ENCODE data around the gene EVI2B. TPM values are rescaled to one million over a fixed set of nuclear protein-coding genes. Genes with fewer than 3 reads are reported as not detected.

The EVI2B gene
- total RNA-seq, 1 donor from 2014 or later: not detected

GRCh38 chr17:31254654-31255053, 59.2 kb downstream of the EVI2B start:
- DNase-seq (ENCODE audit: low read depth): no peak
- TF ChIP-seq CTCF (IDR thresholded peaks at IDR 0.05; ENCODE audit: insufficient read depth, low read length, poor library complexity, severe bottlenecking): no peak
- Histone ChIP-seq H3K4me3 (ENCODE audit: low read depth, low read length) (no peak overlapping the region), H3K36me3 (ENCODE audit: control insufficient read depth, insufficient read depth, low read length) (no peaks in the 10 kb centered on the region), H3K27me3 (ENCODE audit: control insufficient read depth, insufficient read depth, low read length) (no peaks in the 10 kb centered on the region)

Other genes with a start within 250 kb of the EVI2B start
- gene NF1, start 219.1 kb downstream of the EVI2B start, total RNA-seq: 39.0 and 49.6 TPM in 2 replicates
- not detected in 2 replicates for gene OMG, start 16.8 kb downstream of the EVI2B start, total RNA-seq
- not detected in 2 replicates for gene EVI2A, start 7.6 kb upstream of the EVI2B start, total RNA-seq
- 19.6 and 26.5 TPM in 2 replicates for gene RAB11FIP4, start 77.6 kb upstream of the EVI2B start, total RNA-seq